Measurements from ENCODE around the gene KCNC1.

DNA sequence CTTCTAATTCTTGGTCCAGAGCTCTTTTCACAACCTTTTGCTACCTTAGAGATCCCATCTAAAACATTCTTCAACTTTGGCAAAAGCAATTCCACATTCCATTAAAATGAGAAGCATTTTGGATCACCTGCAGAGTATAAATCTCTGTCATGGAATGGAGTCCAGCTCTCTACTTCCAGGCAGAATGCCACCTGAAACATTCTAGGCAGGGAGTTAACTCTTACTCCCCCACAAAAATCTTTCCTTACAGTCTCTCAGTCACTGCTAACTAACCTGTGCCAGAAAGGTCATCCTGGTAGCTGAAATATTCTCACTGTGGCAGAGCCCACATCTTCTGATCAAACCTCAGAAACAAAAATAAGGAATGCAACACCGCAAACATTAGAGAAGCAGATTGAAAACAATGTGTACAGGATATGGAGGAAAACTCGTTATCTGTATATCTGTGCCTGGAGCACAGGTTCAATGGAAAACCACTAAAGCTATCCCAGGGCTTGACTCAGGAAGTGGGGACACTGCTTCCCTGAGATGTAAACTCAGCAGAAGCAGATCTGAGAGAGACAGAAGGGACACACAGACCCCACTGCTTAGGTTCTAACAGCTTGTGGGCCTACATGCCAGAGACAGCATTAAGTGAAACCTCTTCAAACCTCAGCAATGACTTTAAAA, 78.9 kb downstream of the KCNC1 start:
- TF ChIP-seq, protein P1, sequence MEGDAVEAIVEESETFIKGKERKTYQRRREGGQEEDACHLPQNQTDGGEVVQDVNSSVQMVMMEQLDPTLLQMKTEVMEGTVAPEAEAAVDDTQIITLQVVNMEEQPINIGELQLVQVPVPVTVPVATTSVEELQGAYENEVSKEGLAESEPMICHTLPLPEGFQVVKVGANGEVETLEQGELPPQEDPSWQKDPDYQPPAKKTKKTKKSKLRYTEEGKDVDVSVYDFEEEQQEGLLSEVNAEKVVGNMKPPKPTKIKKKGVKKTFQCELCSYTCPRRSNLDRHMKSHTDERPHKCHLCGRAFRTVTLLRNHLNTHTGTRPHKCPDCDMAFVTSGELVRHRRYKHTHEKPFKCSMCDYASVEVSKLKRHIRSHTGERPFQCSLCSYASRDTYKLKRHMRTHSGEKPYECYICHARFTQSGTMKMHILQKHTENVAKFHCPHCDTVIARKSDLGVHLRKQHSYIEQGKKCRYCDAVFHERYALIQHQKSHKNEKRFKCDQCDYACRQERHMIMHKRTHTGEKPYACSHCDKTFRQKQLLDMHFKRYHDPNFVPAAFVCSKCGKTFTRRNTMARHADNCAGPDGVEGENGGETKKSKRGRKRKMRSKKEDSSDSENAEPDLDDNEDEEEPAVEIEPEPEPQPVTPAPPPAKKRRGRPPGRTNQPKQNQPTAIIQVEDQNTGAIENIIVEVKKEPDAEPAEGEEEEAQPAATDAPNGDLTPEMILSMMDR (IDR thresholded peaks at IDR 0.05): no peak
- no peak for TF ChIP-seq POLR2A (IDR thresholded peaks at IDR 0.05)

Measured in thyroid gland (tissue), 4 donors.